ENCODE measurements around the gene IMMP2L. TPM values are rescaled to one million over a fixed set of nuclear protein-coding genes. Genes with fewer than 3 reads are reported as not detected.

The IMMP2L gene
- total and polyA plus RNA-seq, 2 of the 8 experiments (the other 6 are each of a cell fraction or from before 2014, with no cell fraction given) = 2.3 to 10.1 TPM

GRCh38 chr7:111005445-111005844, 556.8 kb downstream of the IMMP2L start:
- Histone ChIP-seq H3K23ac (ENCODE audit: insufficient read length) (no peak overlapping the region), H4K5ac (ENCODE audit: insufficient read length, low read depth, low read length) (no peak overlapping the region), H3K9ac (replicated peaks in 1 of 4; ENCODE audit: extremely low read depth in 1 of 4, low read depth in 3 of 4, low read length in 3 of 4) (no peak overlapping the region), H2AFZ (ENCODE audit: low read length) (no peak overlapping the region), H3K79me2 (ENCODE audit: control insufficient read depth in 1 of 2, insufficient read depth in 2 of 2, low read length in 2 of 2) (no peaks in the 10 kb centered on the region), H3K36me3 (ENCODE audit: control insufficient read depth in 2 of 4, insufficient read depth in 4 of 4, low read length in 3 of 4) (no peaks in the 10 kb centered on the region), H2BK120ac (replicated peaks; ENCODE audit: low read depth, low read length) (no peak overlapping the region), H4K91ac (replicated peaks; ENCODE audit: insufficient read length, low read length) (no peak overlapping the region), H3K4me1 (replicated peaks in 1 of 4; ENCODE audit: control insufficient read depth in 3 of 4, insufficient read depth in 4 of 4, low read length in 3 of 4) (no peaks in the 10 kb centered on the region), H2AK5ac (ENCODE audit: low read depth, low read length) (no peak overlapping the region), H3K4me2 (ENCODE audit: insufficient read depth in 1 of 2, low read depth in 2 of 2, low read length in 2 of 2) (no peak overlapping the region), H3K4me3 (ENCODE audit: extremely low read depth in 1 of 4, insufficient read depth in 2 of 4, low read depth in 3 of 4, low read length in 4 of 4) (no peak overlapping the region), H3K79me1 (ENCODE audit: low read depth, low read length) (no peaks in the 10 kb centered on the region), H3K23me2 (ENCODE audit: low read depth, low read length) (no peaks in the 10 kb centered on the region; the same call in 1 of the 2 replicates), H4K20me1 (replicated peaks in 1 of 2; ENCODE audit: control insufficient read depth in 1 of 2, insufficient read depth in 2 of 2, low read length in 2 of 2) (no peaks in the 10 kb centered on the region), H3K27me3 (replicated peaks in 1 of 4; ENCODE audit: control insufficient read depth in 3 of 4, extremely low read depth in 1 of 4, insufficient read depth in 3 of 4, low read length in 3 of 4) (no peaks in the 10 kb centered on the region), H2BK20ac (ENCODE audit: low read length) (no peak overlapping the region), H2BK12ac (ENCODE audit: low read depth, low read length) (no peak overlapping the region), H3K9me3 (ENCODE audit: insufficient read depth in 2 of 2, low read depth in 1 of 2, low read length in 1 of 2) (no peaks in the 10 kb centered on the region), H3K14ac (ENCODE audit: insufficient read length) (no peak overlapping the region), H3K18ac (ENCODE audit: extremely low read depth, low read length) (no peak overlapping the region), H4K8ac (ENCODE audit: extremely low read depth, insufficient read depth, low read length) (no peak overlapping the region), H3K56ac (replicated peaks; ENCODE audit: insufficient read length, low read depth, low read length) (no peak overlapping the region), H2BK5ac (ENCODE audit: low read depth, low read length) (no peak overlapping the region), H2BK15ac (ENCODE audit: low read length) (no peak overlapping the region), H3K4ac (replicated peaks; ENCODE audit: insufficient read length, low read depth, low read length) (no peak overlapping the region), H3K27ac (ENCODE audit: low read depth, low read length) (no peak overlapping the region)
- FAIRE-seq (no peak), DNase-seq (ENCODE audit: low read depth in 1 of 2, low spot score in 2 of 2) (no peak)
- WGBS, 2 experiments (ENCODE audit: extremely low coverage in 1 of 2, insufficient coverage in 1 of 2, insufficient read length in 1 of 2, insufficient replicate concordance in 2 of 2, low coverage in 1 of 2, low lambda C conversion rate in 2 of 2, missing lambda C conversion rate in 1 of 2) = 73% methylated on average over 1 of the region's 1 CpG; no CpG with 5 or more reads in 1 of the 2 experiments
- TF ChIP-seq KDM1A (IDR thresholded peaks at IDR 0.05; ENCODE audit: borderline replicate concordance, low read length) (no peak), TAF1 (IDR thresholded peaks at IDR 0.05; ENCODE audit: low read depth, low read length) (no peak), SP4 (IDR thresholded peaks at IDR 0.05; ENCODE audit: low read length) (no peak), RAD21 (IDR thresholded peaks at IDR 0.05 in 1 of 2, conservative IDR thresholded peaks at IDR 0.05 in 1 of 2; ENCODE audit: low read depth in 2 of 2, low read length in 2 of 2) (no peak), EZH2 (IDR thresholded peaks at IDR 0.05; ENCODE audit: low read depth, low read length, severe bottlenecking) (no peak), CHD1 (IDR thresholded peaks at IDR 0.05; ENCODE audit: low read depth, low read length) (no peak), CREB1 (IDR thresholded peaks at IDR 0.05) (no peak), CEBPB (IDR thresholded peaks at IDR 0.05; ENCODE audit: low read depth, low read length) (no peak), EGR1 (IDR thresholded peaks at IDR 0.05; ENCODE audit: borderline replicate concordance, low read depth, low read length) (no peak), SRF (IDR thresholded peaks at IDR 0.05; ENCODE audit: low read depth, low read length) (no peak)
- CTCF ChIA-PET (ENCODE audit: partially characterized antibody) = interaction anchor here (0.6 kb wide), 1 partner anchor 550 kb away, joined by 3 read pairs; no protein-coding TSS in a partner anchor
- POLR2A ChIA-PET (ENCODE audit: partially characterized antibody) = interaction anchor here (0.7 kb wide), 1 partner anchor 28 kb away, joined by 3 read pairs; no protein-coding TSS in a partner anchor

All from H1 (cell line).